HL-60/S4 treated with retinoic acid at 250 ng/mL for 4 days and 3 days (cell line): ENCODE measurements around the gene HSD17B1.
"Not testable (repeated sequence)": the region's sequence is repeated elsewhere in the genome, so short reads cannot be mapped to it uniquely, and the experiment has no call there.

ENCODE experiments used
- in situ Hi-C: fragments of 300-500 bp; cut with MboI; formaldehyde crosslinking; loops from 2 replicates; pipeline ENCODE4 v1.7.0; 2022; ENCODE audit warnings: low sequenced_read_pairs

Gene HSD17B1

DNA sequence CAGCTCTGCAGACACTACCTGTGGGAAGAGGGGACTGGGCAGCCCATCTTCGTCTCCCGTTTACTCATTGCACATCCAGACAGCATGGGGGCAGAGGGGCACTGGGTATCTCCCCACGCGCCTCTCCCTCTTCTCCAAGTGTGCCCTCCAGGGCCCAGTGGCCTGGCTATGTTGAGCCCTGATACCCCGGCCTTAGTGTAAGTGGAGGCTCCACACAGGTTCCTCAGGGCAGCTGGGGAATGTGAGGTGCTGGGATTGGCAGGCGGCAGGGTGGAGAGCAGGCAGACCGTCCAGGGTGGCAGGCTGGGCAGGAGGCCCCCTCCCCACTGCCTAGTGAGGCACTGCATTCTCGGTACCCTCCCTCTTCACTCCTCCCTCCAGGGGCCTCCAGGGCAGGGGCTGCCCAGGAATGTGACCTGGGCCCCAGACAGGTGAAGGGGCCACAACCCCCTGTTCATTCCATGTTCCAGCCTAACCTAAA, 29.9 kb upstream of the HSD17B1 start:
- in situ Hi-C loops, result loop anchor here (10.0 kb wide), 1 partner anchor 198 kb away; no protein-coding TSS in a partner anchor

DNA sequence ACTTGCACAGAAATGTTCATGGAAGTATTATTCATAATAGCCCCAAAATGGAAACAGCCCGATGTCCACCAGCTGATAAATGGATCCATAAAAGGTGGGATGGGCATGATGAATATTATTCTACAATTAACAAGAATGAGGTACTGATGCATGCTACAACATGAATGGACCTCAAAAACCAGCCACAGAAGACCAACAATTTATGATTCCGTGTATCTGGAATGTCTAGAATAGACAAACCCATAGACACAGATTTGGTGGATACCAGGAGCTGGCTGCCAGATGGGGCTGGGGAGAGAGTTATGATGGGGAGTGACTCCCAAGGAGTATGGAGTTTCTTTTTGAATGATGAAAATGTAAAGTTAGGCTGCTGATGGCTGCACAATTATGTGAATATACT, 27.5 kb upstream of the HSD17B1 start:
- in situ Hi-C loops, result loop anchor here (10.0 kb wide), 1 partner anchor 200 kb away; no protein-coding TSS in a partner anchor

DNA sequence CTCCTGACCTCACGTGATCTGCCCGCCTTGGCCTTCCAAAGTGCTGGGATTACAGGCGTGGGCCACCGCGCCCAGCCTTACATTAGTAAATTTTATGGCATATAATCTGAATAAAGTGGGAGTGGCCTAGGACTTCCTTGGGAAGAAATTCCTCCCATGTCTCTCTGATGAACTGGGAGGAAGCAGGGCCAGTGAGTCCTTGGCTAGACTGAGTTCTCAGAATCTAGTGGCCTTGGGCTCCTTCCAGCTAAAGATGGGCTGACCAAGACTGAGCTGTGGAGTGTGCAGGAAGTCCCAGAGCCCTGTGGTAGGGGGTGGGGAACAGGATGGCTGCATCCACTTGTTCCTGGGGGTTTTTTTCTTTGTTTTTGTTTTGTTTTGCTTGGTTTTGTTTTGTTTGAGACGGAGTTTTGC, 26.7 kb upstream of the HSD17B1 start:
- in situ Hi-C loops, result loop anchor here (10.0 kb wide), 1 partner anchor 201 kb away; no protein-coding TSS in a partner anchor

DNA sequence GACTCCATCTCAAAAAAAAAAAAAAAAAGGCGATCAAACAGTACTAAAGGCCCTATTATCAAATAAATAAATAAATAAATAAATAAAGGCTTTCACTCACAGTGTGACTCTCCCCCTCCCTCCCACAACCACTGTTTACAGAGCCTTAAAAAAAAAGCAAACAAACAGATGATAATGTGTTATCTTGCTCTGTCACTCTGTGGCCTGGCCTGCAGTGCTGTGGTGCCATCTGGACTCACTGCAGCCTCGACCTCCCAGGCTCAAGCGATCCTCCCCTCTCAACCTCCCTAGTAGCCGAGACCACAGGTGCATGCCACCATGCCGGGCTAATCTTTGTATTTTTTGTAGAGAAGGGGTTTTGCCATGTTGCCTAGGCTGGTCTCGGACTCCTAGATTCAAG, 24.8 kb upstream of the HSD17B1 start:
- in situ Hi-C loops, result loop anchor here (10.0 kb wide), 1 partner anchor 203 kb away; no protein-coding TSS in a partner anchor

GRCh38 chr17:42529061-42529460, 23.7 kb upstream of the HSD17B1 start:
- in situ Hi-C loops, result loop anchor here (10.0 kb wide), 1 partner anchor 204 kb away; no protein-coding TSS in a partner anchor

DNA sequence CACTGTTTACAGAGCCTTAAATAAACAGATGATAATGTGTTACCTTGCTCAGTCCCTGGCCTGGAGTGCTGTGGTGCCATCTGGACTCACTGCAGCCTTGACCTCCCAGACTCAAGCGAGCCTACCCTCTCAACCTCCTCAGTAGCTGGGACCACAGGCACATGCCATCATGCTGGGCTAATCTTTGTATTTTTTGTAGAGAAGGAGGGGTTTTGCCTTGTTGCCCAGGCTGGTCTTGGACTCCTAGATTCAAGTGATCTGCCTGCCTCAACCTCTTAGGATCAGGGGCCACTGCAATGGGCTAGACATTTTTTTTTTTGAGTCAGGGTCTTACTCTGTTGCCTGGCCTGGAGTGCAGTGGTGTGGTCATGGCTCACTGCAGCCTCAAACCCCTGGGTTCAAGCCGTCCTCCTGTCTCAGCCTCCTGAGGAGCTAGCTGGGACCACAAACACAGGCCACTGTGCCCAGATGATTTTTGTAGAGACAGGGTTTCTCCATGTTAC, 21.7 kb upstream of the HSD17B1 start:
- in situ Hi-C loops, result no loop called here

- in situ Hi-C loops, result no loop called here
Measured at GRCh38 chr17:42531455-42532354, 21.0 kb upstream of the HSD17B1 start.

- in situ Hi-C loops, result no loop called here
Measured at GRCh38 chr17:42535155-42536047, 17.3 kb upstream of the HSD17B1 start.

DNA sequence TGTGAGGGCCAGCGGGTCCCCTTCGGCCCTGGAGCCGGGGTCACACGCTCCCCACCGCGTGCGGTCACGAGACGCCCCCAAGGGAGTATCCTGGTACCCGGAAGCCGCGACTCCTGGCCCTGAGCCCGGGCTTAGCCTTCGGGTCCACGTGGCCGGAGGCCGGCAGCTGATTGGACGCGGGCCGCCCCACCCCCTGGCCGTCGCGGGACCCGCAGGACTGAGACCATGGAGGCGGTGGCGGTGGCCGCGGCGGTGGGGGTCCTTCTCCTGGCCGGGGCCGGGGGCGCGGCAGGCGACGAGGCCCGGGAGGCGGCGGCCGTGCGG, 16.7 kb upstream of the HSD17B1 start, which contains the start of gene NAGLU:
NAGLU (plus strand) TSS at position 194 of the 324 bp plus-strand sequence; CDS start at position 226, 32 bp downstream.
- in situ Hi-C loops, result no loop called here

DNA sequence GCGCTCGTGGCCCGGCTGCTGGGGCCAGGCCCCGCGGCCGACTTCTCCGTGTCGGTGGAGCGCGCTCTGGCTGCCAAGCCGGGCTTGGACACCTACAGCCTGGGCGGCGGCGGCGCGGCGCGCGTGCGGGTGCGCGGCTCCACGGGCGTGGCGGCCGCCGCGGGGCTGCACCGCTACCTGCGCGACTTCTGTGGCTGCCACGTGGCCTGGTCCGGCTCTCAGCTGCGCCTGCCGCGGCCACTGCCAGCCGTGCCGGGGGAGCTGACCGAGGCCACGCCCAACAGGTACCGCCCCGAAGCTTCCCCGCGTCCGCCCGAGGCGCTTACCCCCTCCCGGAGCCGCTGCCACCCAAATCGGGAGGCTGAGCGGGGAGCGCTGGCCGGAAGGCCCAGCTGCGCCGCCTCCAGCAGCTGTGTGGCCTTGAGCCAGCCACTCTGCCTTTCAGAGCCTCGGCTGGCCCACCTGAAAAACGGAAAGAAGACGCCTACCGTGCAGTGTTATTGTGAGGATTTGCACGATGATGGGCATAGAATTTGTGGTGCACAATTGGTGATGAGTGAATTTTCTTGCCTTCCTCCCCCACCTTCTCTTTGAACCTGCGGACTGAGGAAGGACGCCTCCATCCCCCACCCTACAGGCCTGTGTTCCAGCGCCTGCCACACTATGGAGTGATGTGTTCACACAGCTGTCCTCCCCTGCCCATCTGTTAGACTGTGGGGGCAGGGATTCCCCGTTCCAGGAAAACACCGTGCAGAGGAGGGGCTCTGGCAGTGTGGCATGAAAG, 16.2 kb upstream of the HSD17B1 start:
- in situ Hi-C loops, result no loop called here

DNA sequence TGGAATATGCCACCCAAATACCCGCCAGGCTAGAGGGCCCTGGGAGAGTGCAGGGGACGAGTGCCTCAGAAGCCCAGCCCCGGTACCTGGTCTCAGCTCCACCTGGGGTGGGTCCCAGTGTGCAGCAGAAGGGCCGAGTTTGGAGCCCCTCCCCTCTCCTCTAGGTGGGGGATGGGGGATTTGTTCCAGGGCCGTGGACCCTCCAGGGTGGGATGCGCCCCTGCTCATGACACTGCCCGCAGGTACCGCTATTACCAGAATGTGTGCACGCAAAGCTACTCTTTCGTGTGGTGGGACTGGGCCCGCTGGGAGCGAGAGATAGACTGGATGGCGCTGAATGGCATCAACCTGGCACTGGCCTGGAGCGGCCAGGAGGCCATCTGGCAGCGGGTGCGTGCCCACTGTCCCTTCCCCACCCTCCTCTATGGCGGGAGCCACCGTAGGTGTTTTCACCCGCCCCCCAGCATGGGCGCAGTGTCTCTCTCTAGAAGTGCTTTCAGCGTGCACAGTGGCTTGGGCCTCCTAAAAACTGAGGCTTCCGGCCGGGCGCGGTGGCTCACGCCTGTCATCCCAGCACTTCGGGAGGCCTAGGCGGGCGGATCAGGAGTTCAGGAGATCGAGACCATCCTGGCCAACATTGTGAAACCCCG, 15.4 kb upstream of the HSD17B1 start:
- in situ Hi-C loops, result no loop called here

GRCh38 chr17:42537826-42538451, 14.8 kb upstream of the HSD17B1 start:
- in situ Hi-C loops, result no loop called here

DNA sequence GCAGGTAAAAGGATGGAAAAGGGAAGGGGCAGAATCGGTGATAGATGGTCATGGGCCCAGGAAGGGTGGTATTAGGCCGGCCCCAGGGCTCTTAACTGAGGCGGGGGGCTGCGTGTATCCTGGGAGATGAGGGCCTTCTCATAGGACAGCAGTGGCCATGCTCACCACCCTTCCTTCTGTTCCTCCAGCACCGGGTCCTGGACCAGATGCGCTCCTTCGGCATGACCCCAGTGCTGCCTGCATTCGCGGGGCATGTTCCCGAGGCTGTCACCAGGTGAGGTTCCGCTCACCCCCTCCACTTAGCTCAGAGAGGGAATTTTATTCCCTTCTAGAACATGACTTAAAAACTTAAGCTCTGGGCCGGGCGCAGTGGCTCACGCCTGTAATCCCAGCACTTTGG, 14.2 kb upstream of the HSD17B1 start:
- in situ Hi-C loops, result no loop called here

GRCh38 chr17:42540558-42540957, 12.2 kb upstream of the HSD17B1 start:
- in situ Hi-C loops, result not testable (repeated sequence)

GRCh38 chr17:42541041-42541833, 11.5 kb upstream of the HSD17B1 start:
- in situ Hi-C loops, result no loop called here

GRCh38 chr17:42543190-42544079, 9.3 kb upstream of the HSD17B1 start:
- in situ Hi-C loops, result no loop called here

DNA sequence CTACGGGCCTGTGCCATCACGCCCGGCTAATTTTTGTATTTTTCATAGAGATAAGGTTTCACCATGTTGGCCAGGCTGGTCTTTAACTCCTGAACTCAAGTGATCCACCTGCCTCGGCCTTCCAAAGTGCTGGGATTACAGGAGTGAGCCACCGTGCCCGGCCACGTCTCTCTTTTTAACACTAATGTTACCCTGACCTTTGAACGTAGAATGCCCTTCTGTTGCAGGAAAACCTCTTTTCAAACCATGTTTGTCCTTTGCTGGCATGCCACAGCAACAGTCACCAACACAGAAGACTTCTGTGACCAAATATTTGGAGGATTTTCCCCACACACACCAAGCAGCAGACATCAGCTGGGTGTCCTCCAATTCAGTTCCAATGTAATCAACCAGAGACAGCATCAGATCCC, 7.8 kb upstream of the HSD17B1 start:
- in situ Hi-C loops, result no loop called here
